ENCODE measurements around the gene FKBP10.

- no peak for TF ChIP-seq FOSL2 (IDR thresholded peaks at IDR 0.05)
- TF ChIP-seq FOSL2 (CRISPR knock-in tag; IDR thresholded peaks at IDR 0.05): no peak
- no peak for TF ChIP-seq CTCF (IDR thresholded peaks at IDR 0.05)
These were observed 5.2 kb downstream of the FKBP10 start for GRCh38 chr17:41818024-41818423.

Data from A549 (cell line).